DMS153 treated with DMSO at 0.1 percent for 48 hours (cell line): ENCODE data around the gene GATB.

Source experiments
- DNase-seq: peaks from one replicate; lab custom pipeline; 2025; ENCODE audit not compliant: unreplicated experiment; lab: John Stamatoyannopoulos, UW

Gene GATB

DNA sequence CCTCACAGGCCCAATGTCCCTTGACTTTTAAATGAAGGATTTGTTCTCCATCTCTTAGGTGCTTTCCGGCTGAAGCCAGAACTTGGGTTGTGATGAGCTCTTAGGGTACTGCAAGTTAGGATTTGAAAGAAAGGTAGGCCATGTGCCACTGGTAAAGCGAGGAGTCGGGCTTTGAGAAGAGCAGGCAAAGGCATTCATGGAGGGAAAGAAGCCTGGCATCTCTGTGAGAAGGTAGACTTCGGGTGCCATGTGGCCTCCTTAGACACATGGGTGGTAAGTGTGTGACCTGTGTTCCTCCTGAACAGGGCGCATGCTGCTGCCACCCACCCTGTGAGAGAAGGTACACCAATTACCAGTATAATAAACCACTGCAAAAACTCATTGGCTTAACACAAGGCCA is 102.9 kb downstream of the GATB start:
- no peak for DNase-seq

DNA sequence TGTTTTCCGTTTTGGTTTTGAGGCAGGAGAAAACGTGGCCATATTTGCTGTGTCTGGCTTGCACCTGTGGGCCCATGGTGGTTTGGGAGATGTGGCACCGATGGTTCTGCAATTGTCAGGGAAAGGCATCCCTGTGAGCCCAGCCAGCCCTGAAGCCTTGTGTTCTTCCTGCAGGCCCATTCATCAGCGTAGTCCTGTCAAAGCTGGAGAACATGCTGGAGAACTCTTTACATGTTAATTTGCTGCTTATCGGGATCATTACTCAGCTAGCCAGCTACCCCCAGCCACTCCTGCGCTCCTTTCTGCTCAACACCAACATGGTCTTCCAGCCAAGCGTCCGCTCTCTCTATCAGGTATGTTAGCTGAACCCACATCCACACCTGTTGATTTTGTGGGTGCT is 104.7 kb downstream of the GATB start:
- DNase-seq, result no peak

GRCh38 chr4:151653548-151653918 is 107.3 kb downstream of the GATB start:
- DNase-seq, result no peak

DNA sequence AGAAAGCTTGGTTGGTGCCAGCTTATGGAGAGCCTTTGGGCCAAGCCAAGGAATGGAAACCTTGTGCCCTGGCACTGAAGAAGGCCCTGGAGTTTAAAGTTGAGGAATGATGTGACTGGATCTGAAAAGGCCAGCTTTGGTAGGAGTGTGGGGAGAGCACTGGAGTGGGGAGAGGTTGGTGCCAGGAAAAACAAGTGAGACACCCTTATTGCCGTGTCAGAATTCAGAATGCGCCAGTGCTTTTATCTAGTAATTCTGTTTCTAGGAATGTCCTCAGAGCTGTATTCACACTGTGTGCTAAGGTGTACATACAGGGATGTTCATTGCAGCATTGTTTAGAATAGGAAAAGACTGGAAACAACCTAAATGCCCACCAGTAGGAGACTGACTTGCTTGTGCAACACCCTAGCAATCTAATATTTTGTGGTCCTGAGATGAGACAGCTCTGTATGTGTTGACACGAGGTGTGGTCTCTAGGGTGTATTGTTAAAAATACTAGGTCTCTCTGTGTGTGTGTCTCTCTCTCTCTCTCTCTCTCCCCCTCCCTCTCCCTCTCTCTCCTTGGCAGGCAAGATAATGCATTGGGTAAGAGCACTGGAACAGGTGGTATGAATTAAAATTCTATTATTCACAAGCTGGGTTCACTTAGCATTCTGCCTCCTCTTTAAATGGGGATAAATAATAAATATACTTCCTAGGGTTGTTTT is 107.8 kb downstream of the GATB start:
- no peak for DNase-seq

GRCh38 chr4:151651496-151651895 is 109.3 kb downstream of the GATB start:
- no peak for DNase-seq

DNA sequence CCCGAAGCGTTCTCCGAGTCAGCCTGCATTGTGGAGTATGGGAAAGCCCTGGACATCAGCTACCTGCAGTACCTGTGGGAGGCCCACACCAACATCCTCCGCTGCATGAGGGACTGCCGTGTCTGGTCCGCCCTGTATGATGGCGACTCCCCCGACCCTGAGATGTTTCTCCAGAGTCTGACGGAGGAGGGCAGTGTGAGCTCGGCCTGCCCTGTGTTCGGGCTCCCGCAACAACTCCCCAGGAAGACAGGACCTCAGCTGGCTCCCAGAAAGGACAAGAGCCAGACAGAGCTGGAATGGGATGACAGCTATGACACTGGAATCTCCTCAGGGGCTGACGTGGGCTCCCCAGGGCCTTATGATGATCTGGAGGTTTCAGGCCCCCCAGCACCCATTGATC is 111.3 kb downstream of the GATB start:
- DNase-seq, result no peak

DNA sequence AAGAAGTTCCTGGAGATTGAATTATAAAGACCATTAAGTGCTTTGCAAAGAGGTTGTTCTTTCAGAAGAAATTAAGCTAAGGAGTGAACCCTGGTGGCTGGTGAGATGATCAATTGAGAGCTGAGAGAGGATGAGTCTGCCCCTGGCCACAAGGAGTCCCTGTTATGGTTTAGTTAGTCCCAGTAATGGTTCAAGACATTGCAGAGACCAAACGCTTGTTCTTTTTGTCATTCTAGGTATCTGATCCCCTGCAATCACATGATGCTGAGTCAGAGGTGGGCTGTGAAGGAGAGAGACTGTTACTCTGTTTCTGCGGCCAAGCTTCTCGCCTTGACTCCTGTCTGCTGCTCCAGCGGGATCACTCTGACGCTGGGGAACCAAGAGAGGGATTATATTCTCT is 114.5 kb downstream of the GATB start:
- DNase-seq, result no peak

- no peak for DNase-seq
Observed at GRCh38 chr4:151644622-151645021, 116.2 kb downstream of the GATB start.

DNA sequence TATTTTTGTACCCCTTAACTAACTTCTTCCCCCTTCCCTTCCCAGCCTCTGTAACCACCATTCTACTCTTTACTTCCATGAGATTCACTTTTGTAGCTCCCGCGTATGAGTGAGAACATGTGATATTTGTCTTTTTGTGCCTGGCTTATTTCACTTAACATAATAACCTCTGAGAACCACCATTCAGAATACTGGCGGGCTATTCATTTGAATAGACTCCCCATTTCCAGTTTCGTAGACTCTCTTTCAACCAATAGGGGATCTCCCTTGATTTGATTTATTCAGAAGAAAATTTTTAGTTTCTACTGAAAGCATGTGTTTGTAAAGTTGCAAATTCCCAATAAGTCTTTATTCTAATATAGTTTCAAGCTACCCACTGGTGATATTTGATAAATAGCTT is 117.2 kb downstream of the GATB start:
- DNase-seq, result no peak

DNA sequence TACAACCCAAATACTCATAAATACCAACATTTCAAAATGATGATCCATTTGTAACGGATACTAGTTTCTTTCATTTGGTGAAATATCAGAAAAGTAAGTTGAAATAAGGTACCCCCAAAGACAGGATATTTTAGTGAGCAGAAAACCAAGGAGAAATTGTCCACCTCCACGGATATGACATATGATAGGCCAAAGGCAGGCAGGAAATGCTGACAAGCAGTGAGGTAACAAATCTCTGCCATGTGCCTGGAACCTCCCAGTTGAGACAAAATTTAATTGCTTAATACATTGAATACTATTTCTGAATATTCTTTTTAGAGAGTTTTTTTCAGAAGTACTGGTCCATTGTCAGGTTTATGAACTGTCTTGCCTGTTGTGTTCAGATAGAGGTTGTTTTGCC is 118.8 kb downstream of the GATB start:
- DNase-seq, result no peak

GRCh38 chr4:151641167-151641566 is 119.6 kb downstream of the GATB start:
- DNase-seq, result no peak

DNA sequence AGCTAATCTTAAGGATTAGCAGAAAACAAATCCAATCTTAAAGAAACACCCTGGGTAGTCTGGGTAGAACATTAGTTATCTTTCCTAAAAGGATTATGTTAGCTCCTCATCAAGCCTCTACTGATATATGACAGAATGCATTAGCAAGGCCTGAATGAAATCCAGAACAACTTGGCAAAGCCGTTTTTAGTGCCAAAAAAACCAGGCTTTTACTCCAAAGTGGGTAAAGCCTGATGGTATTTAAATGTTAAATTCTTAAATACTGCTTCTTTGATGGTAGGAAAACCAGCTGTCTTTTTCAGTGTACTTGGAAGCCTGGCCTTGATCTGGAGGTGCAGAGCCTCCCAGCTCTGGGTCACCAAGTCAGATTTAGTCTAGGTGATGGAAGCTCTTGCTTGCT is 120.4 kb downstream of the GATB start:
- DNase-seq, result no peak

- DNase-seq, result no peak
Observed at GRCh38 chr4:151638295-151638858, 122.4 kb downstream of the GATB start.

DNA sequence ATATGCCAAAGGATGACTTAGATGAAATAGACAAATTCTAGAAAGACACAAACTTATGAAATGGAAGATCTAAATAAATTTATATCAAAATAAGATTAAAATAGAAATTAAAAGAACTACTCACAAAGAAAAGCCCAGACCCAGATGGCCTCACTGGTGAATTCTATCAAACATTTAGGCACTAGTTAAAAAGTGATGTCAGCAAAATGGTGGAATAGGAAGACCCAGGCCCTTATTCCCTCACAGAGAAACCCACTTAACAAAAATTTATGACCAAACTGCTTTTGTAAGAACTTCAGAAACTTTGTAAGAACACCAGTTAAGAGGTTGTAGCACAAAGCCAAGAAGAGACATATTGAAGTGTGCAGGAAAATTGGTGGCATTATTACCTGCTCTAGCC is 129.5 kb downstream of the GATB start:
- DNase-seq, result no peak

- DNase-seq, result no peak
Observed at GRCh38 chr4:151629097-151629783, 131.6 kb downstream of the GATB start.

DNA sequence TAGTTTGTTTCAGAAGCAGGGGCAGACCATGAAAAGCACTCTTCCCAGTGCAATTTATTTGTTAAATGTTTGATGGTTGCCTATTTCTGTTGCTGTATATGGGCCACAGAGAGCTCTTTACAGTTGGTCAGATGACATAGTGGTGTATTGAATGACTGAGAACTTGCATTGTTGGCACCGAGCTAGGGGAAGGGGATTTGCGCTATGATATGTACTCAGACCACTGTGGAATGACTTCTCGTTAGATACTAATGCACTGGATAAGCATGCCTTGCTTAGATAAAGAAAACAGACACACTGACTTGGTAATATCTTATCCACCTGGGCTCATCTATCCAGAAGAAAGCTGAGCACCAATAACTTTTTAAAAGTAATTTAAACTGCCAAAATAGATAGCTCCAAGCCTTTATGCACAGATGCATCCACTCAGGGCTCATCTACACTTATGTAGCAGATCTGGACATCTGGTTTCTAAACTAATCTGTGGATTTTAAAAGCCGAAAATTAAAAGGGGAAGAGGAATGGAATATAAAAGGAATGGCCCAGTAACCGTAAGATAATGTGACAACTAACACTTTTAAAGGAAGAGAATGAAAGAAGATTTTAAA is 132.7 kb downstream of the GATB start:
- no peak for DNase-seq

DNA sequence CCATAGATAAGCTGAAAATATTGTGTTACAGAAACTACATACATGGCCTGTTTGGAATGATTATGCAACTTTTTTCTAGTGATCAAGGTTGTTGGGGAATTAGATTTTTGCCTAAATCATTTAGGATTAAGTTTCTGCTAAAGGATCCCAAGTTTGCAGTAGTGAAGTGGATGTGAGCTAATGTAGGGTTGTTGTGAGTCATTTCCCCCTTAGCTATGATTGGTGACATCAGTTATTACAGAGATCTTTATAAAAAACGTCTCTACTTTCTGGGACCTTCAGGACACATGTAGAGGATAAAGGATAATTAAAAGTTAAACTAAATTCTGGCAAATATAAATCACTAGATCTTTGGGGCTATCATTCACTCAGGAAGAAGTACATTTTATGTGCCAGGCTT is 133.3 kb downstream of the GATB start:
- no peak for DNase-seq

DNA sequence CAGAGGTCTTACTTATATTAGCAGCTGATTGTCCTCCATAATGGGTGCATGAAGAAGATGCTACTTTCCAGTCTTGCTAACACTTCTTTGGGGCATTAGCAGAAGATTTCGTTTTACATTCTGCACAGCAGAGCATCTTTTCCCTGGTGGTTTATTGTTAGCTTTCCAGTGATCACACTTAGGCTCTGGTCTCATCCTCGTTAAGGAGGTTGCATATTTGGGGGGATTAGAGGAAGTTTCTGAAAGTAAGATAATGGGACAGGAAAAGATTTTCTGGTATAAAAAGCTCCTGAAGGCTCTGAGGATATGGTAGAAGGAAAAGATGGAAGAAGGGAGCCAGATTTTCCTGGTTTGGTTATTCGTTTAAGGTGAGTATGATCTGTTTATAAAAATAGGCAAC is 134.1 kb downstream of the GATB start:
- DNase-seq, result no peak

- no peak for DNase-seq
Observed at GRCh38 chr4:151626228-151626627, 134.6 kb downstream of the GATB start.

GRCh38 chr4:151624626-151625565 is 135.9 kb downstream of the GATB start:
- DNase-seq, result no peak
